Measurements from ENCODE around the gene ANK3. TPM values are rescaled to one million over a fixed set of nuclear protein-coding genes. Genes with fewer than 3 reads are reported as not detected.

The ANK3 gene
- total RNA-seq, 8 experiments from 2014 or later = 8.1 to 191 (median 78.3) TPM

- Histone ChIP-seq H3K4me1 (replicated peaks in 1 of 2) (peaks cover 33 to 35% of the 10 kb centered on the region in 2 donors), H3K27ac (no peak overlapping the region), H3K4me3 (no peak overlapping the region)
- WGBS, 10 experiments = 44 to 85% (median 71%) methylated on average over 2 to 5 of the region's 5 CpGs
- ATAC-seq (replicated peaks in 6 of 8) = peak in 1 of 8 experiments; percentile 36
- in situ Hi-C loops (cut with MboI; ENCODE audit: low pct_unique_long_range_greater_than_20kb in 2 of 9, low sequenced_read_pairs in 9 of 9, unreplicated experiment in 9 of 9) = no loop called here
Measured at GRCh38 chr10:60368875-60369546, 20.7 kb downstream of the ANK3 start.

GRCh38 chr10:60367901-60368300, 21.8 kb downstream of the ANK3 start:
- 0 to 80% (median 22%) methylated on average over 1 of the region's 1 CpG; no CpG with 5 or more reads in 1 of the 10 experiments for WGBS, 10 experiments
- in situ Hi-C loops (cut with MboI; ENCODE audit: low pct_unique_long_range_greater_than_20kb in 2 of 9, low sequenced_read_pairs in 9 of 9, unreplicated experiment in 9 of 9) = no loop called here
- peak overlapping the region; percentile 14 to 22 for H3K27ac ChIP-seq
- H3K4me1 ChIP-seq (replicated peaks in 1 of 2) = peaks cover 33 to 35% of the 10 kb centered on the region in 2 donors
- peak in 4 of 8 experiments; percentile 6 to 42 (median 8) for ATAC-seq (replicated peaks in 6 of 8)
- H3K4me3 ChIP-seq = no peak overlapping the region

- WGBS, 10 experiments = 0 to 52% (median 46%) methylated on average over 1 to 2 of the region's 2 CpGs; no CpG with 5 or more reads in 2 of the 10 experiments
- Histone ChIP-seq H3K4me1 (replicated peaks in 1 of 2) (peaks cover 31 to 33% of the 10 kb centered on the region in 2 donors), H3K27ac (peak overlapping the region; percentile 14 to 22), H3K4me3 (no peak overlapping the region)
- ATAC-seq (replicated peaks in 6 of 8) = peak in 5 of 8 experiments; percentile 43 to 80 (median 51)
- in situ Hi-C loops (cut with MboI; ENCODE audit: low pct_unique_long_range_greater_than_20kb in 2 of 9, low sequenced_read_pairs in 9 of 9, unreplicated experiment in 9 of 9) = no loop called here
Measured at GRCh38 chr10:60367431-60367830, 22.2 kb downstream of the ANK3 start.

- H3K27ac ChIP-seq = no peak overlapping the region
- WGBS, 10 experiments = 40 to 100% (median 85%) methylated on average over 1 to 4 of the region's 4 CpGs; no CpG with 5 or more reads in 1 of the 10 experiments
- in situ Hi-C loops (cut with MboI; ENCODE audit: low pct_unique_long_range_greater_than_20kb in 2 of 9, low sequenced_read_pairs in 9 of 9, unreplicated experiment in 9 of 9) = no loop called here
- H3K4me1 ChIP-seq (replicated peaks in 1 of 2) = peaks cover 28 to 33% of the 10 kb centered on the region in 2 donors
- ATAC-seq (replicated peaks in 6 of 8) = peak in 1 of 8 experiments; percentile 23
- no peak overlapping the region for H3K4me3 ChIP-seq
Measured at GRCh38 chr10:60367024-60367423, 22.7 kb downstream of the ANK3 start.

- Histone ChIP-seq H3K27ac (no peak overlapping the region), H3K4me1 (replicated peaks in 1 of 2) (peaks cover 16 to 20% of the 10 kb centered on the region in 2 donors), H3K4me3 (no peak overlapping the region)
- ATAC-seq (replicated peaks in 6 of 8) = no peak
- 32 to 83% (median 74%) methylated on average over 3 to 5 of the region's 8 CpGs; no CpG with 5 or more reads in 4 of the 10 experiments for whole genome bisulfite sequencing, 10 experiments
- in situ Hi-C loops (cut with MboI; ENCODE audit: low pct_unique_long_range_greater_than_20kb in 2 of 9, low sequenced_read_pairs in 9 of 9, unreplicated experiment in 9 of 9) = no loop called here
Measured at GRCh38 chr10:60363187-60363586, 26.5 kb downstream of the ANK3 start.

GRCh38 chr10:60362461-60362860, 27.2 kb downstream of the ANK3 start:
- in situ Hi-C loops (cut with MboI; ENCODE audit: low pct_unique_long_range_greater_than_20kb in 2 of 9, low sequenced_read_pairs in 9 of 9, unreplicated experiment in 9 of 9) = no loop called here
- H3K4me1 ChIP-seq (replicated peaks in 1 of 2) = peaks cover 9 to 13% of the 10 kb centered on the region in 2 donors
- no peak overlapping the region for H3K27ac ChIP-seq
- no peak for ATAC-seq (replicated peaks in 6 of 8)
- 80 to 98% (median 94%) methylated on average over 2 to 5 of the region's 6 CpGs; no CpG with 5 or more reads in 1 of the 10 experiments for WGBS, 10 experiments
- H3K4me3 ChIP-seq = no peak overlapping the region

GRCh38 chr10:60359066-60359465, 30.6 kb downstream of the ANK3 start:
- ATAC-seq (replicated peaks in 6 of 8) = no peak
- in situ Hi-C loops (cut with MboI; ENCODE audit: low pct_unique_long_range_greater_than_20kb in 2 of 9, low sequenced_read_pairs in 9 of 9, unreplicated experiment in 9 of 9) = no loop called here
- H3K27ac ChIP-seq = no peak overlapping the region
- H3K4me1 ChIP-seq (replicated peaks in 1 of 2) = peaks cover 1 to 7% of the 10 kb centered on the region in 2 donors
- no peak overlapping the region for H3K4me3 ChIP-seq

- in situ Hi-C loops (cut with MboI; ENCODE audit: low pct_unique_long_range_greater_than_20kb in 2 of 9, low sequenced_read_pairs in 9 of 9, unreplicated experiment in 9 of 9) = no loop called here
- Histone ChIP-seq H3K27ac (no peak overlapping the region), H3K4me1 (replicated peaks in 1 of 2) (peaks cover 9 to 14% of the 10 kb centered on the region in 2 donors), H3K4me3 (no peak overlapping the region)
- no peak for ATAC-seq (replicated peaks in 6 of 8)
Measured at GRCh38 chr10:60358282-60358681, 31.4 kb downstream of the ANK3 start.

GRCh38 chr10:60353519-60354258, 36.0 kb downstream of the ANK3 start:
- H3K27ac ChIP-seq = peak overlapping the region; percentile 40 to 67
- H3K4me3 ChIP-seq = no peak overlapping the region
- in situ Hi-C loops (cut with MboI; ENCODE audit: low pct_unique_long_range_greater_than_20kb in 2 of 9, low sequenced_read_pairs in 9 of 9, unreplicated experiment in 9 of 9) = no loop called here
- H3K4me1 ChIP-seq (replicated peaks in 1 of 2) = peaks cover 20 to 55% of the 10 kb centered on the region in 2 donors
- 40 to 86% (median 48%) methylated on average over 1 to 7 of the region's 9 CpGs; no CpG with 5 or more reads in 2 of the 10 experiments for WGBS, 10 experiments
- peak in 5 of 8 experiments; percentile 99 to 100 (median 99) for ATAC-seq (replicated peaks in 6 of 8)

- H3K4me3 ChIP-seq = no peak overlapping the region
- ATAC-seq (replicated peaks in 6 of 8) = no peak
- WGBS, 10 experiments = 80 to 100% (median 93%) methylated on average over 1 to 5 of the region's 5 CpGs; no CpG with 5 or more reads in 1 of the 10 experiments
- H3K4me1 ChIP-seq (replicated peaks in 1 of 2) = peaks cover 20 to 59% of the 10 kb centered on the region in 2 donors
- H3K27ac ChIP-seq = no peak overlapping the region
- in situ Hi-C loops (cut with MboI; ENCODE audit: low pct_unique_long_range_greater_than_20kb in 2 of 9, low sequenced_read_pairs in 9 of 9, unreplicated experiment in 9 of 9) = no loop called here
Measured at GRCh38 chr10:60352105-60352504, 37.6 kb downstream of the ANK3 start.

GRCh38 chr10:60351191-60351853, 38.4 kb downstream of the ANK3 start:
- in situ Hi-C loops (cut with MboI; ENCODE audit: low pct_unique_long_range_greater_than_20kb in 2 of 9, low sequenced_read_pairs in 9 of 9, unreplicated experiment in 9 of 9) = no loop called here
- peak in 2 of 8 experiments; percentile 7 to 10 for ATAC-seq (replicated peaks in 6 of 8)
- H3K27ac ChIP-seq = no peak overlapping the region
- no peak overlapping the region for H3K4me3 ChIP-seq
- H3K4me1 ChIP-seq (replicated peaks in 1 of 2) = peaks cover 20 to 59% of the 10 kb centered on the region in 2 donors
- WGBS, 10 experiments = 23 to 80% (median 49%) methylated on average over 1 to 4 of the region's 4 CpGs; no CpG with 5 or more reads in 2 of the 10 experiments

- Histone ChIP-seq H3K4me1 (replicated peaks in 1 of 2) (peaks cover 20 to 61% of the 10 kb centered on the region in 2 donors), H3K4me3 (no peak overlapping the region), H3K27ac (no peak overlapping the region)
- 60 to 100% (median 90%) methylated on average over 1 to 2 of the region's 2 CpGs for WGBS, 10 experiments
- in situ Hi-C loops (cut with MboI; ENCODE audit: low pct_unique_long_range_greater_than_20kb in 2 of 9, low sequenced_read_pairs in 9 of 9, unreplicated experiment in 9 of 9) = no loop called here
- no peak for ATAC-seq (replicated peaks in 6 of 8)
Measured at GRCh38 chr10:60350400-60350799, 39.3 kb downstream of the ANK3 start.

- in situ Hi-C loops (cut with MboI; ENCODE audit: low pct_unique_long_range_greater_than_20kb in 2 of 9, low sequenced_read_pairs in 9 of 9, unreplicated experiment in 9 of 9) = no loop called here
- Histone ChIP-seq H3K4me3 (no peak overlapping the region), H3K27ac (no peak overlapping the region), H3K4me1 (replicated peaks in 1 of 2) (peaks cover 20 to 58% of the 10 kb centered on the region in 2 donors)
- ATAC-seq (replicated peaks in 6 of 8) = no peak
- 40 to 100% (median 83%) methylated on average over 1 to 2 of the region's 2 CpGs; no CpG with 5 or more reads in 1 of the 10 experiments for WGBS, 10 experiments
Measured at GRCh38 chr10:60349426-60349825, 40.2 kb downstream of the ANK3 start.
